Gastrocnemius medialis (tissue), 4 donors: ENCODE data around the gene LINGO3. TPM values are rescaled to one million over a fixed set of nuclear protein-coding genes. Genes with fewer than 3 reads are reported as not detected.

Experiments used
- ATAC-seq, 2 donors: fragments of 150-250 bp; one replicate each; pipeline ENCODE4 v1.9.1; 2016
- DNase-seq, 2 donors: peaks; one replicate each; pipeline ENCODE4 v3.0.0-alpha.2; 2019
- H3K27ac ChIP-seq, 4 donors: fragments of 200-600 bp; sonication (generic); 1 replicate in 1 of 4; 2 replicates in 3 of 4; pipeline ENCODE4 v1.5.1; 2016 to 2018; ENCODE audit warnings: mild to moderate bottlenecking in 2 of 4, moderate library complexity in 1 of 4
- H3K27me3 ChIP-seq, 3 donors: fragments of 200-600 bp; sonication (generic) in 2 of 3; 1 replicate in 1 of 3; 2 replicates in 2 of 3; pipeline versions ENCODE4 v1.5.1 to v1.6.0; 2016 to 2019; ENCODE audit warnings: mild to moderate bottlenecking in 1 of 3, moderate library complexity in 1 of 3
- H3K36me3 ChIP-seq, 2 donors: fragments of 200-600 bp; sonication (generic) in 1 of 2; one replicate each; pipeline ENCODE4 v1.5.1; 2017 to 2018
- H3K4me1 ChIP-seq, 2 donors: fragments of 200-600 bp; sonication (generic) in 1 of 2; one replicate each; pipeline ENCODE4 v1.5.1; 2016 to 2017; ENCODE audit warnings: mild to moderate bottlenecking in 2 of 2
- H3K4me3 ChIP-seq, 4 donors: fragments of 200-600 bp; sonication (generic) in 3 of 4; 1 replicate in 1 of 4; 2 replicates in 3 of 4; pipeline ENCODE4 v1.5.1; 2016 to 2019; ENCODE audit warnings: mild to moderate bottlenecking in 2 of 4
- H3K9me3 ChIP-seq, 3 donors: fragments of 200-600 bp; sonication (generic) in 2 of 3; 1 replicate in 1 of 3; 2 replicates in 2 of 3; pipeline ENCODE4 v1.5.1; 2016 to 2019
- POLR2A ChIP-seq, 2 donors: fragments of 450-650 bp; IDR thresholded peaks; one replicate each; pipeline ENCODE4 v1.6.1; 2017; ENCODE audit warnings: antibody characterized with exemption in 2 of 2, mild to moderate bottlenecking in 2 of 2, moderate library complexity in 2 of 2
- in situ Hi-C, 4 donors: fragments of 200-750 bp; cut with MboI; loops; one replicate each; pipeline versions ENCODE4 v1.15.0 to v1.8.0; 2017; ENCODE audit warnings: low sequenced_read_pairs in 4 of 4
- intact Hi-C: fragments of 100-400 bp; cut with DNase I; formaldehyde crosslinking; loops from one replicate; pipeline ENCODE4 v1.15.1; 2023; ENCODE audit warnings: low total_unique reads
- total RNA-seq, 4 donors: library from RNA; depleted of rRNA; stranded (reverse); fragments of >200 nt; gene quantifications; one replicate each; pipeline versions ENCODE4 v1.1.0 to v1.2.3, GENCODE V29; 2016
- TF ChIP-seq, protein P1 (sequence below), 5 experiments: fragments of 450-650 bp in 3 of 5; fragments of 200-600 bp in 2 of 5; sonication (generic) in 2 of 5; IDR thresholded peaks in 4 of 5; conservative IDR thresholded peaks in 1 of 5; 1 replicate in 4 of 5; 2 replicates in 1 of 5; pipeline ENCODE4 v1.5.1; 2016 to 2019; ENCODE audit warnings: antibody characterized with exemption in 5 of 5, mild to moderate bottlenecking in 3 of 5, moderate library complexity in 3 of 5

The LINGO3 gene
- total RNA-seq, 4 donors from 2014 or later = not detected

DNA sequence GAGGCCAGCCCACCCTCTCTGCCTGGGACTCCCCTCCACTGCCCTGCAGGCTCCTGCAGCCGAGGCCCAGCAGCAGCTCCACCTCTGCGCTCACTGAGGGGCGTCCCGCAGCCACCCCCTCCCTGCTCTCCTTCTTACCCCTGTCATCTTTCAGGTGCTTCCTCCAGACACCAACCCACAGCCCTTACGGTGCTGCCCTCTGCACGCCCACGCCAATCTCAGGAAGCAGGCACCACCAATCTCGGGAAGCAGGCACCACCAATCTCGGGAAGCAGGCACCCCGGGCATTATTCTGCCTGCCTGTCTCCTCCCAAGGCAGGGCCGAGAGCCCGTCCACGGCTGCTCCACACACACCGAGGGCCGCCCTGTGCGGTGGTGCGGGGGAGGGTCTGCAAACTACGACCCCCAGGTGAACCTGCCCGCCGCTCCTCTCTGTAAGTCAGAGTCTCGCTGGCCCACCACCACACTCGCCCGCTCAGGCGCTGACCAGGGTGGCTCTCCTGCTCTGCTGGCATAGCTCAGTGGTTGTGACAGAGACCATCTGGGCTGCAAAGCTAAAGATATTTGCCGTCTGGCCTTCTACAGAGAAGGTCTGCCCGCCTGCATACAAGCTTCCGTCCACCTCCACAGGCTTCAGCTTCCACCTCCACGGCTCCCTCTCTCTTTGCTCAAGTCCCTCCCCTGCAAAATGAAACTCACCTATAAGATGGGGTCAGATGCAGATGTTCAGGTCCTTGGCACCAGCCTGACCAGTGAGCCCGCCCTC, 17.5 kb upstream of the LINGO3 start:
- in situ Hi-C loops (loop anchor here in 1 of 4 donors (10.0 kb wide), 1 partner anchor 171 kb away; the partner anchor contains the start of gene AP3D1), intact Hi-C loops (loop anchor here (5.0 kb wide), 1 partner anchor 53 kb away; no protein-coding TSS in a partner anchor)
- DNase-seq (no peak), ATAC-seq (no peak)
- no peak overlapping the region for H3K4me3 ChIP-seq
- TF ChIP-seq POLR2A (IDR thresholded peaks at IDR 0.05) = no peak
- TF ChIP-seq, protein P1, sequence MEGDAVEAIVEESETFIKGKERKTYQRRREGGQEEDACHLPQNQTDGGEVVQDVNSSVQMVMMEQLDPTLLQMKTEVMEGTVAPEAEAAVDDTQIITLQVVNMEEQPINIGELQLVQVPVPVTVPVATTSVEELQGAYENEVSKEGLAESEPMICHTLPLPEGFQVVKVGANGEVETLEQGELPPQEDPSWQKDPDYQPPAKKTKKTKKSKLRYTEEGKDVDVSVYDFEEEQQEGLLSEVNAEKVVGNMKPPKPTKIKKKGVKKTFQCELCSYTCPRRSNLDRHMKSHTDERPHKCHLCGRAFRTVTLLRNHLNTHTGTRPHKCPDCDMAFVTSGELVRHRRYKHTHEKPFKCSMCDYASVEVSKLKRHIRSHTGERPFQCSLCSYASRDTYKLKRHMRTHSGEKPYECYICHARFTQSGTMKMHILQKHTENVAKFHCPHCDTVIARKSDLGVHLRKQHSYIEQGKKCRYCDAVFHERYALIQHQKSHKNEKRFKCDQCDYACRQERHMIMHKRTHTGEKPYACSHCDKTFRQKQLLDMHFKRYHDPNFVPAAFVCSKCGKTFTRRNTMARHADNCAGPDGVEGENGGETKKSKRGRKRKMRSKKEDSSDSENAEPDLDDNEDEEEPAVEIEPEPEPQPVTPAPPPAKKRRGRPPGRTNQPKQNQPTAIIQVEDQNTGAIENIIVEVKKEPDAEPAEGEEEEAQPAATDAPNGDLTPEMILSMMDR (IDR thresholded peaks at IDR 0.05 in 4 of 5, conservative IDR thresholded peaks at IDR 0.05 in 1 of 5) = no peak
- no peaks in the 10 kb centered on the region for H3K9me3 ChIP-seq
- H3K4me1 ChIP-seq = peaks cover 27 to 28% of the 10 kb centered on the region in 2 donors
- H3K27me3 ChIP-seq = no peaks in the 10 kb centered on the region
- H3K36me3 ChIP-seq = peaks cover 0 to 27% of the 10 kb centered on the region in 2 donors
- H3K27ac ChIP-seq = no peak overlapping the region

- H3K4me1 ChIP-seq = peaks cover 16 to 17% of the 10 kb centered on the region in 2 donors
- DNase-seq = no peak
- H3K36me3 ChIP-seq = peaks cover 0 to 27% of the 10 kb centered on the region in 2 donors
- TF ChIP-seq, protein P1 (IDR thresholded peaks at IDR 0.05 in 4 of 5, conservative IDR thresholded peaks at IDR 0.05 in 1 of 5) = no peak
- TF ChIP-seq POLR2A (IDR thresholded peaks at IDR 0.05) = no peak
- in situ Hi-C loops (loop anchor here in 1 of 4 donors (10.0 kb wide), 1 partner anchor 170 kb away; the partner anchor contains the start of gene AP3D1), intact Hi-C loops (no loop called here)
- ATAC-seq = no peak
- no peak overlapping the region for H3K27ac ChIP-seq
- no peaks in the 10 kb centered on the region for H3K9me3 ChIP-seq
- H3K27me3 ChIP-seq = no peaks in the 10 kb centered on the region
- no peak overlapping the region for H3K4me3 ChIP-seq
Observed at GRCh38 chr19:2324220-2324948, 16.4 kb upstream of the LINGO3 start.

DNA sequence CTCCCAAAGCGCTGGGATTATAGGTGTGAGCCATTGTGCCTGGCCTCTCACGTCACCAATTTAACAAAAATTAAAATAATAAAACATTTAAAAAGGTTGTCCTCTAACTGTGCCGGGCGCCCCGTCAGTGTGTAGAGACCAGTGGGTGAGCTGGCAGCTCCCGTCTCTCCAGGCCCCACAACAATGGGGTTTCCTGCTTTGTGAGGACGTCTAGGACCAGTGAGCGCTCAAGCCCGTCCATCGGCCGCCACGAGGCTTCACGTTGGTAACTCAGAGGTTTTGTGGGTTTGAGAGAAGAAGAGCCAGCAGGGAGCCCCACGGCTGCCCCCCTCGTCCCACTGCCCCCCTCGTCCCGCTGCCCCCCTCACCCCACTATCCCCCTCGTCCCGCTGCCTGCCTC, 15.8 kb upstream of the LINGO3 start:
- no peak for DNase-seq
- Histone ChIP-seq H3K27ac (no peak overlapping the region), H3K4me1 (peaks cover 12 to 13% of the 10 kb centered on the region in 2 donors), H3K9me3 (no peaks in the 10 kb centered on the region), H3K36me3 (peaks cover 0 to 27% of the 10 kb centered on the region in 2 donors), H3K27me3 (no peaks in the 10 kb centered on the region), H3K4me3 (no peak overlapping the region)
- intact Hi-C loops = no loop called here
- in situ Hi-C loops = loop anchor here in 1 of 4 donors (10.0 kb wide), 1 partner anchor 169 kb away; the partner anchor contains the start of gene AP3D1
- TF ChIP-seq POLR2A (IDR thresholded peaks at IDR 0.05) = no peak
- TF ChIP-seq, protein P1 (IDR thresholded peaks at IDR 0.05 in 4 of 5, conservative IDR thresholded peaks at IDR 0.05 in 1 of 5) = no peak
- ATAC-seq = no peak

DNA sequence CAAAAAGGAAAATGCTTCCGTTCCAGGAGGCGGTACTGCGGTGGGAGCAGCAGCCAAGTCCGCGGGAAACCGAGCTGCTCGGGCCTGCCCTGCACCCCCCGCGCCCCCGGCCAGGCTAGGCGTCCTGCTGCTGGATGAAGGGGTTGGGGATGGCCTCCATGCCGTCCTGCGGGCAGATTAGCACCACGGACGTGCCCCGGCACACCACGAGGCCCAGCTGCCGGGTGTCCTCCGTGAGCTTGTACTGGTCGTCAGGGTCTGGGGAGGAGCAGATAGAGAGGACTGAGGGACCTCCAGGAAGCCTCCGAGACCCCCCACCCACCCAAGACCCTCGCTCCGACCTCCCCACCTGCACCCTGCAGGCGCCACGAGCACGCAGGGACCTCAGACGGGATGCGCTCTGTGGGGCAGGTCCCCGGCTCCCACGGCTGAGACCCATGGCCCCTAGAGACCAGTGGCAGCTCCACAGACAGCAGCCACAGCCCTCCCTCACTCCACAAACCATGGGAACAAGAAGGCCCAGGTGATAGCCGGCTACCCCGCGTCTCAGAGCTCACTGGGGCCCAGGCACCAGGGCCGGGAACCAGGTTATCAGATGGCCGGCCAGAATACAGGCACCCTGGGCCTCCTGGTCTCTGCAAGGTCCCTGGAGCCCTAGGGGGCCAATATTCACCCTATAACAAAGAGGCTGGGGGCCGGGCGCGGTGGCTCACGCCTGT, 13.8 kb upstream of the LINGO3 start:
- H3K4me1 ChIP-seq = peaks cover 0 to 2% of the 10 kb centered on the region in 2 donors
- no peaks in the 10 kb centered on the region for H3K9me3 ChIP-seq
- H3K36me3 ChIP-seq = peaks cover 0 to 27% of the 10 kb centered on the region in 2 donors
- no peak overlapping the region for H3K27ac ChIP-seq
- no peaks in the 10 kb centered on the region for H3K27me3 ChIP-seq
- no peak for DNase-seq
- H3K4me3 ChIP-seq = no peak overlapping the region
- TF ChIP-seq, protein P1 (IDR thresholded peaks at IDR 0.05 in 4 of 5, conservative IDR thresholded peaks at IDR 0.05 in 1 of 5) = no peak
- TF ChIP-seq POLR2A (IDR thresholded peaks at IDR 0.05) = no peak
- intact Hi-C loops = no loop called here
- no peak for ATAC-seq
- in situ Hi-C loops = loop anchor here in 1 of 4 donors (10.0 kb wide), 1 partner anchor 167 kb away; the partner anchor contains the start of gene AP3D1
